Uterus (tissue), 4 donors: ENCODE measurements around the gene BLACAT1. TPM values are rescaled to one million over a fixed set of nuclear protein-coding genes. Genes with fewer than 3 reads are reported as not detected.

ENCODE experiments used
- DNase-seq, 2 donors: peaks; one replicate each; pipeline ENCODE4 v3.0.0-alpha.2; 2019 to 2020
- H3K27ac ChIP-seq, 2 donors: fragments of 200-600 bp; sonication (generic); 1 replicate in 1 of 2; 2 replicates in 1 of 2; pipeline ENCODE4 v1.5.1; 2016 to 2018
- H3K27me3 ChIP-seq, 2 donors: fragments of 200-600 bp; sonication (generic); one replicate each; pipeline ENCODE4 v1.5.1; 2018 to 2019; ENCODE audit warnings: control low read depth in 1 of 2
- H3K36me3 ChIP-seq, 2 donors: fragments of 200-600 bp; sonication (generic); one replicate each; pipeline ENCODE4 v1.5.1; 2019; ENCODE audit warnings: control low read depth in 1 of 2
- H3K4me1 ChIP-seq, 2 donors: fragments of 200-600 bp; sonication (generic); one replicate each; pipeline ENCODE4 v1.5.1; 2018 to 2019; ENCODE audit warnings: control low read depth in 1 of 2
- H3K4me3 ChIP-seq, 2 donors: fragments of 200-600 bp; sonication (generic); 1 replicate in 1 of 2; 2 replicates in 1 of 2; pipeline ENCODE4 v1.5.1; 2018 to 2019; ENCODE audit warnings: mild to moderate bottlenecking in 1 of 2
- H3K9me3 ChIP-seq, 2 donors: fragments of 200-600 bp; sonication (generic); one replicate each; pipeline ENCODE4 v1.5.1; 2019; ENCODE audit warnings: control low read depth in 1 of 2
- CTCF ChIP-seq, 4 experiments: fragments of 200-600 bp in 2 of 4; fragments of 450-650 bp in 2 of 4; sonication (generic) in 2 of 4; IDR thresholded peaks; one replicate each; pipeline ENCODE4 v1.5.1; 2016 to 2019; ENCODE audit warnings: antibody characterized with exemption in 4 of 4, mild to moderate bottlenecking in 2 of 4, moderate library complexity in 1 of 4
- POLR2A ChIP-seq, 2 donors: fragments of 450-650 bp; IDR thresholded peaks; one replicate each; pipeline ENCODE4 v1.6.1; 2016; ENCODE audit warnings: antibody characterized with exemption in 2 of 2, mild to moderate bottlenecking in 1 of 2, moderate library complexity in 1 of 2
- intact Hi-C: fragments of 100-400 bp; cut with DNase I; formaldehyde crosslinking; loops from one replicate; pipeline ENCODE4 v1.15.1; 2023; ENCODE audit warnings: low total_unique reads
- total RNA-seq, 4 donors: library from RNA; depleted of rRNA in 3 of 4; stranded (reverse); fragments of >200 nt in 3 of 4; gene quantifications; one replicate each; pipeline versions ENCODE4 v1.1.0 to v1.2.4, GENCODE V29; 2014 to 2023
- donor health status: DM: yes; HTN: yes; CAD: no.

The BLACAT1 gene
- total RNA-seq, 4 donors from 2014 or later = 0.52 to 1.0 TPM; not detected in 2

- H3K27ac ChIP-seq = no peak overlapping the region
- intact Hi-C loops = no loop called here
- H3K4me1 ChIP-seq = peaks cover 0 to 20% of the 10 kb centered on the region in 2 donors
- H3K9me3 ChIP-seq = no peaks in the 10 kb centered on the region
- TF ChIP-seq POLR2A (IDR thresholded peaks at IDR 0.05) = no peak
- H3K27me3 ChIP-seq = peaks cover 0 to 9% of the 10 kb centered on the region in 2 donors
- H3K36me3 ChIP-seq = no peaks in the 10 kb centered on the region
- no peak for DNase-seq
- no peak overlapping the region for H3K4me3 ChIP-seq
Measured at GRCh38 chr1:205447457-205448341, 8.1 kb downstream of the BLACAT1 start.

GRCh38 chr1:205446828-205447227 lies 9.0 kb downstream of the BLACAT1 start:
- Histone ChIP-seq H3K27ac (no peak overlapping the region), H3K4me3 (no peak overlapping the region), H3K4me1 (peaks cover 0 to 20% of the 10 kb centered on the region in 2 donors), H3K27me3 (no peaks in the 10 kb centered on the region), H3K36me3 (no peaks in the 10 kb centered on the region), H3K9me3 (no peaks in the 10 kb centered on the region)
- intact Hi-C loops = no loop called here
- no peak for DNase-seq
- TF ChIP-seq CTCF (IDR thresholded peaks at IDR 0.05) (no peak), POLR2A (IDR thresholded peaks at IDR 0.05) (no peak)

GRCh38 chr1:205445646-205445935 lies 10.3 kb downstream of the BLACAT1 start:
- Histone ChIP-seq H3K4me1 (peaks cover 0 to 20% of the 10 kb centered on the region in 2 donors), H3K27ac (peak overlapping the region in 1 of 2 donors; percentile 62), H3K27me3 (no peaks in the 10 kb centered on the region), H3K9me3 (no peaks in the 10 kb centered on the region), H3K4me3 (no peak overlapping the region), H3K36me3 (no peaks in the 10 kb centered on the region)
- TF ChIP-seq POLR2A (IDR thresholded peaks at IDR 0.05) (no peak), CTCF (IDR thresholded peaks at IDR 0.05) (no peak)
- no peak for DNase-seq
- intact Hi-C loops = no loop called here

- Histone ChIP-seq H3K36me3 (no peaks in the 10 kb centered on the region), H3K27ac (peak overlapping the region; percentile 33 to 62), H3K4me3 (peak overlapping the region in 1 of 2 donors; percentile 4), H3K4me1 (peaks cover 0 to 20% of the 10 kb centered on the region in 2 donors), H3K27me3 (no peaks in the 10 kb centered on the region), H3K9me3 (no peaks in the 10 kb centered on the region)
- intact Hi-C loops = no loop called here
- DNase-seq = peak; percentile 51 to 65
- TF ChIP-seq CTCF (IDR thresholded peaks at IDR 0.05) = no peak
Measured at GRCh38 chr1:205444931-205445645, 10.8 kb downstream of the BLACAT1 start.

GRCh38 chr1:205444300-205444930 lies 11.4 kb downstream of the BLACAT1 start:
- Histone ChIP-seq H3K36me3 (no peaks in the 10 kb centered on the region), H3K27me3 (no peaks in the 10 kb centered on the region), H3K9me3 (no peaks in the 10 kb centered on the region), H3K4me3 (peak overlapping the region in 1 of 2 donors; percentile 4), H3K27ac (peak overlapping the region; percentile 33 to 62), H3K4me1 (peaks cover under 1 to 16% of the 10 kb centered on the region in 2 donors)
- no peak for DNase-seq
- TF ChIP-seq POLR2A (IDR thresholded peaks at IDR 0.05) = no peak
- no peak for TF ChIP-seq CTCF (IDR thresholded peaks at IDR 0.05)
- intact Hi-C loops = no loop called here
